ENCODE data around the gene FHIT. TPM values are rescaled to one million over a fixed set of nuclear protein-coding genes. Genes with fewer than 3 reads are reported as not detected.

FHIT gene
- total RNA-seq, 1 experiment from 2014 or later: 20.1 TPM

- no peak overlapping the region for H3K4me3 Mint-ChIP-seq (ENCODE audit: unreplicated experiment)
- TF ChIP-seq CTCF (IDR thresholded peaks at IDR 0.05; ENCODE audit: unreplicated experiment): no peak
- no peaks in the 10 kb centered on the region for H3K27me3 Mint-ChIP-seq (ENCODE audit: insufficient read depth, unreplicated experiment)
- intact Hi-C loops (cut with micrococcal nuclease): no loop called here
- no peak overlapping the region for H3K27ac Mint-ChIP-seq (ENCODE audit: low read depth, unreplicated experiment)
- H3K4me1 Mint-ChIP-seq (ENCODE audit: insufficient read depth, unreplicated experiment): no peaks in the 10 kb centered on the region
- POLR2A ChIA-PET: no interaction called here
- no TSS peak for BruUV-seq (replicated peaks)
- no peak for DNase-seq (ENCODE audit: unreplicated experiment)
- CTCF ChIA-PET: no interaction called here
- no peaks in the 10 kb centered on the region for H3K36me3 Mint-ChIP-seq (ENCODE audit: insufficient read depth, unreplicated experiment)
- H3K9me3 Mint-ChIP-seq (ENCODE audit: unreplicated experiment): no peaks in the 10 kb centered on the region
Observed at GRCh38 chr3:61008153-61008997, 242.9 kb downstream of the FHIT start.

- no peak for TF ChIP-seq CTCF (IDR thresholded peaks at IDR 0.05; ENCODE audit: unreplicated experiment)
- no peak overlapping the region for H3K4me3 Mint-ChIP-seq (ENCODE audit: unreplicated experiment)
- H3K4me1 Mint-ChIP-seq (ENCODE audit: insufficient read depth, unreplicated experiment): no peaks in the 10 kb centered on the region
- H3K36me3 Mint-ChIP-seq (ENCODE audit: insufficient read depth, unreplicated experiment): no peaks in the 10 kb centered on the region
- ChIA-PET CTCF (no interaction called here), POLR2A (no interaction called here)
- no peaks in the 10 kb centered on the region for H3K27me3 Mint-ChIP-seq (ENCODE audit: insufficient read depth, unreplicated experiment)
- intact Hi-C loops (cut with micrococcal nuclease): no loop called here
- BruUV-seq (replicated peaks): no TSS peak
- H3K9me3 Mint-ChIP-seq (ENCODE audit: unreplicated experiment): no peaks in the 10 kb centered on the region
- no peak for DNase-seq (ENCODE audit: unreplicated experiment)
- no peak overlapping the region for H3K27ac Mint-ChIP-seq (ENCODE audit: low read depth, unreplicated experiment)
Observed at GRCh38 chr3:61005591-61005990, 245.7 kb downstream of the FHIT start.

- no peak for TF ChIP-seq CTCF (IDR thresholded peaks at IDR 0.05; ENCODE audit: unreplicated experiment)
- DNase-seq (ENCODE audit: unreplicated experiment): peak; percentile 49
- ChIA-PET POLR2A (no interaction called here), CTCF (no interaction called here)
- no peak overlapping the region for H3K4me3 Mint-ChIP-seq (ENCODE audit: unreplicated experiment)
- no TSS peak for BruUV-seq (replicated peaks)
- no peaks in the 10 kb centered on the region for H3K36me3 Mint-ChIP-seq (ENCODE audit: insufficient read depth, unreplicated experiment)
- H3K27me3 Mint-ChIP-seq (ENCODE audit: insufficient read depth, unreplicated experiment): no peaks in the 10 kb centered on the region
- H3K27ac Mint-ChIP-seq (ENCODE audit: low read depth, unreplicated experiment): no peak overlapping the region
- intact Hi-C loops (cut with micrococcal nuclease): no loop called here
- H3K9me3 Mint-ChIP-seq (ENCODE audit: unreplicated experiment): no peaks in the 10 kb centered on the region
- peaks cover 6% of the 10 kb centered on the region for H3K4me1 Mint-ChIP-seq (ENCODE audit: insufficient read depth, unreplicated experiment)
Observed at GRCh38 chr3:60998858-60999257, 252.4 kb downstream of the FHIT start.

GRCh38 chr3:60992395-60992794 lies 258.9 kb downstream of the FHIT start:
- no peak for TF ChIP-seq CTCF (IDR thresholded peaks at IDR 0.05; ENCODE audit: unreplicated experiment)
- intact Hi-C loops (cut with micrococcal nuclease): no loop called here
- no peaks in the 10 kb centered on the region for H3K27me3 Mint-ChIP-seq (ENCODE audit: insufficient read depth, unreplicated experiment)
- H3K4me3 Mint-ChIP-seq (ENCODE audit: unreplicated experiment): no peak overlapping the region
- CTCF ChIA-PET: no interaction called here
- no TSS peak for BruUV-seq (replicated peaks)
- H3K9me3 Mint-ChIP-seq (ENCODE audit: unreplicated experiment): peaks cover 13% of the 10 kb centered on the region
- POLR2A ChIA-PET: no interaction called here
- H3K27ac Mint-ChIP-seq (ENCODE audit: low read depth, unreplicated experiment): no peak overlapping the region
- H3K36me3 Mint-ChIP-seq (ENCODE audit: insufficient read depth, unreplicated experiment): no peaks in the 10 kb centered on the region
- no peak for DNase-seq (ENCODE audit: unreplicated experiment)
- H3K4me1 Mint-ChIP-seq (ENCODE audit: insufficient read depth, unreplicated experiment): no peaks in the 10 kb centered on the region

All from MCF 10A (cell line).